B cell (primary cell): ENCODE measurements around the gene PLD5. TPM values are rescaled to one million over a fixed set of nuclear protein-coding genes. Genes with fewer than 3 reads are reported as not detected.

Source experiments
- ATAC-seq: fragments of 200-7000 bp; cut with Tn5 transposase; one replicate; pipeline ENCODE4 v1.10.0; 2021; ENCODE audit warnings: low read depth, mild to moderate bottlenecking, moderate number of reproducible peaks, moderate library complexity
- CTCF ChIA-PET: fragments of 350-600 bp; sonication (Branson Sonifier 250); formaldehyde crosslinking; loops from one replicate; lab custom pipeline; 2021; ENCODE audit warnings: antibody characterized with exemption, inconsistent platforms; lab: Charles Lee
- POLR2A ChIA-PET: fragments of 350-600 bp; sonication (Branson Sonifier 250); formaldehyde crosslinking; loops from one replicate; lab custom pipeline; 2021; ENCODE audit warnings: antibody characterized with exemption; lab: Charles Lee
- DNase-seq: peaks from one replicate; pipeline ENCODE4 v3.0.0; 2013
- H2AFZ ChIP-seq: 2 replicates; pipeline ENCODE4 v1.6.1; 2012; ENCODE audit warnings: mild to moderate bottlenecking, low read depth, low read length; ENCODE audit not compliant: insufficient read depth, poor library complexity, severe bottlenecking
- H3K27ac ChIP-seq, 2 donors: 1 replicate in 1 of 2; 2 replicates in 1 of 2; pipeline ENCODE4 v1.5.1; 2012 to 2013; ENCODE audit warnings: low read length in 2 of 2, mild to moderate bottlenecking in 2 of 2, moderate library complexity in 1 of 2
- H3K27me3 ChIP-seq, 4 experiments: fragments of 200-600 bp in 1 of 4; sonication (generic) in 1 of 4; replicated peaks in 1 of 4; 1 replicate in 2 of 4; 2 replicates in 2 of 4; pipeline versions ENCODE4 v1.6.1 to v1.7.0; 2013 to 2016; ENCODE audit warnings: low read length in 3 of 4, mild to moderate bottlenecking in 2 of 4, mixed read lengths in 1 of 4, moderate library complexity in 1 of 4; ENCODE audit not compliant: insufficient read depth in 4 of 4, control insufficient read depth in 3 of 4; ENCODE audit errors: control extremely low read depth in 1 of 4
- H3K36me3 ChIP-seq, 2 experiments: replicated peaks in 1 of 2; 1 replicate in 1 of 2; 2 replicates in 1 of 2; pipeline versions ENCODE4 v1.6.1 to v1.7.1; 2013; ENCODE audit warnings: low read length in 1 of 2; ENCODE audit not compliant: insufficient read depth in 2 of 2, control insufficient read depth in 1 of 2; ENCODE audit errors: control extremely low read depth in 1 of 2, extremely low read depth in 1 of 2
- H3K4me1 ChIP-seq, 2 donors: fragments of 200-600 bp in 1 of 2; sonication (generic) in 1 of 2; 1 replicate in 1 of 2; 2 replicates in 1 of 2; pipeline versions ENCODE4 v1.5.1 to v1.6.1; 2013 to 2017; ENCODE audit warnings: low read length in 2 of 2; ENCODE audit not compliant: control insufficient read depth in 2 of 2, insufficient read depth in 2 of 2
- H3K4me2 ChIP-seq: replicated peaks from 2 replicates; pipeline ENCODE3; 2012; ENCODE audit warnings: mild to moderate bottlenecking, low read depth, low read length; ENCODE audit not compliant: poor library complexity, severe bottlenecking
- H3K4me3 ChIP-seq, 5 experiments: fragments of 200-600 bp in 1 of 5; sonication (generic) in 1 of 5; 1 replicate in 3 of 5; 2 replicates in 2 of 5; pipeline versions ENCODE4 v1.5.1 to v1.7.0; 2011 to 2016; ENCODE audit warnings: low read length in 4 of 5, mild to moderate bottlenecking in 4 of 5, low read depth in 2 of 5, control low read depth in 1 of 5, moderate library complexity in 1 of 5; ENCODE audit not compliant: insufficient read depth in 1 of 5; ENCODE audit errors: control extremely low read depth in 1 of 5, extremely low read depth in 1 of 5
- H3K79me2 ChIP-seq: fragments of 200-600 bp; sonication (generic); one replicate; pipeline ENCODE4 v1.6.0; 2016; ENCODE audit warnings: low read length; ENCODE audit not compliant: control insufficient read depth, insufficient read depth
- H3K9ac ChIP-seq: fragments of 200-600 bp; sonication (generic); 2 replicates; pipeline ENCODE4 v1.6.1; 2017; ENCODE audit warnings: mild to moderate bottlenecking, low read length, moderate library complexity
- H3K9me3 ChIP-seq, 3 donors: one replicate each; pipeline versions ENCODE4 v1.6.1 to v1.7.1; 2013; ENCODE audit warnings: low read length in 2 of 3; ENCODE audit not compliant: control insufficient read depth in 2 of 3, insufficient read depth in 1 of 3; ENCODE audit errors: control extremely low read depth in 1 of 3
- H4K20me1 ChIP-seq: 2 replicates; pipeline ENCODE4 v1.6.0; 2012; ENCODE audit warnings: mild to moderate bottlenecking, low read length; ENCODE audit not compliant: insufficient read depth, control insufficient read depth, poor library complexity, severe bottlenecking
- H3K27ac Mint-ChIP-seq: one replicate; pipeline ENCODE4 v1.8.0; 2021; ENCODE audit warnings: mixed read lengths
- H3K27me3 Mint-ChIP-seq: one replicate; pipeline ENCODE4 v1.8.0; 2021; ENCODE audit warnings: mixed read lengths
- H3K4me1 Mint-ChIP-seq: one replicate; pipeline ENCODE4 v1.8.0; 2021; ENCODE audit warnings: mixed read lengths
- H3K4me3 Mint-ChIP-seq: one replicate; pipeline ENCODE4 v1.8.0; 2021; ENCODE audit warnings: mixed read lengths
- H3K9me3 Mint-ChIP-seq: one replicate; pipeline ENCODE4 v1.8.0; 2022; ENCODE audit warnings: mixed read lengths; ENCODE audit not compliant: insufficient read depth
- EZH2 ChIP-seq: IDR thresholded peaks from 2 replicates; pipeline ENCODE4 v1.6.1; 2012; ENCODE audit warnings: borderline replicate concordance, low read depth, mild to moderate bottlenecking, moderate library complexity, low read length; ENCODE audit not compliant: insufficient read depth, poor library complexity, severe bottlenecking
- WGBS: methylation state at CpG from one replicate; pipeline ENCODE4 v1.1.5; 2013; ENCODE audit warnings: missing lambda C conversion rate; ENCODE audit not compliant: insufficient coverage; 5-methylcytosine and 5-hydroxymethylcytosine counted together
- intact Hi-C: fragments of 100-400 bp; cut with micrococcal nuclease; formaldehyde crosslinking; loops from one replicate; pipeline ENCODE4 v1.10.0; 2022
- polyA plus RNA-seq: library from polyadenylated mRNA; depleted of rRNA; stranded (reverse); fragments of >200 nt; gene quantifications from 2 replicates; pipeline ENCODE4 v1.2.3, GENCODE V29; 2012
- total RNA-seq, 2 donors: library from RNA; stranded (reverse); fragments of 120-200 nt in 1 of 2; gene quantifications; 1 replicate in 1 of 2; 2 replicates in 1 of 2; pipeline versions ENCODE4 v1.2.3 to v1.2.4, GENCODE V29; 2013 to 2022
- TF ChIP-seq, protein P1 (sequence below): fragments of 200-600 bp; IDR thresholded peaks from one replicate; pipeline ENCODE4 v1.8.0; 2022; ENCODE audit warnings: antibody characterized with exemption, mild to moderate bottlenecking

PLD5 gene
- total and polyA plus RNA-seq, 2 donors (not counting 1 experiment from before 2014, with no cell fraction given), result 0.37 to 1.9 TPM

DNA sequence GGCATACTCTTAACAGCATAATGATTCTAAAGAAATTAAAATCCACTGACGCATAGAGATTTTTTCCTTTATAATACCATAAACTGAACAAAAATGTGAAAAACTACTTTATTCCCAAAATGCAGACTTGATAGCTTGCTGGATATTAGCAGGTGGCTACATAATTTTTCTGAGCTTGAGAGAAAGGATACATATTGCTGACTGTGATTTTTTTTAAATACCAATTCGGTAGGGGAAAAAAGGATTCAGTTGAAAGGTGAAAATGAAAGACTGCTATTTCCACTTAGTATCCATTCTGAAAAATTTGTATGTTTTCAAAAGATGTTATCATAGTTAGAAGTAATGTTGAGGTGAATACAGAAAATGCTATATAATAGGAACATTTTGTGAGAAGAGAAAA is 435.6 kb downstream of the PLD5 start:
- intact Hi-C loops, result no loop called here
- Histone ChIP-seq H3K9me3 (no peaks in the 10 kb centered on the region), H3K4me3 (no peak overlapping the region), H3K36me3 (no peaks in the 10 kb centered on the region), H3K4me1 (no peaks in the 10 kb centered on the region), H3K9ac (no peak overlapping the region), H3K27ac (no peak overlapping the region), H4K20me1 (no peaks in the 10 kb centered on the region), H3K27me3 (no peaks in the 10 kb centered on the region), H2AFZ (no peak overlapping the region), H3K4me2 (no peak overlapping the region), H3K79me2 (no peaks in the 10 kb centered on the region)
- WGBS, result no CpG with 5 or more reads among the region's 2 CpGs
- H3K27ac Mint-ChIP-seq, result no peak overlapping the region
- no peak overlapping the region for H3K4me3 Mint-ChIP-seq
- H3K4me1 Mint-ChIP-seq, result no peaks in the 10 kb centered on the region
- peaks cover 3% of the 10 kb centered on the region for H3K27me3 Mint-ChIP-seq
- no peaks in the 10 kb centered on the region for H3K9me3 Mint-ChIP-seq
- ChIA-PET POLR2A (no interaction called here), CTCF (no interaction called here)
- DNase-seq, result no peak
- ATAC-seq, result no peak
- TF ChIP-seq, protein P1, sequence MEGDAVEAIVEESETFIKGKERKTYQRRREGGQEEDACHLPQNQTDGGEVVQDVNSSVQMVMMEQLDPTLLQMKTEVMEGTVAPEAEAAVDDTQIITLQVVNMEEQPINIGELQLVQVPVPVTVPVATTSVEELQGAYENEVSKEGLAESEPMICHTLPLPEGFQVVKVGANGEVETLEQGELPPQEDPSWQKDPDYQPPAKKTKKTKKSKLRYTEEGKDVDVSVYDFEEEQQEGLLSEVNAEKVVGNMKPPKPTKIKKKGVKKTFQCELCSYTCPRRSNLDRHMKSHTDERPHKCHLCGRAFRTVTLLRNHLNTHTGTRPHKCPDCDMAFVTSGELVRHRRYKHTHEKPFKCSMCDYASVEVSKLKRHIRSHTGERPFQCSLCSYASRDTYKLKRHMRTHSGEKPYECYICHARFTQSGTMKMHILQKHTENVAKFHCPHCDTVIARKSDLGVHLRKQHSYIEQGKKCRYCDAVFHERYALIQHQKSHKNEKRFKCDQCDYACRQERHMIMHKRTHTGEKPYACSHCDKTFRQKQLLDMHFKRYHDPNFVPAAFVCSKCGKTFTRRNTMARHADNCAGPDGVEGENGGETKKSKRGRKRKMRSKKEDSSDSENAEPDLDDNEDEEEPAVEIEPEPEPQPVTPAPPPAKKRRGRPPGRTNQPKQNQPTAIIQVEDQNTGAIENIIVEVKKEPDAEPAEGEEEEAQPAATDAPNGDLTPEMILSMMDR, result no peak
- TF ChIP-seq EZH2, result no peak

DNA sequence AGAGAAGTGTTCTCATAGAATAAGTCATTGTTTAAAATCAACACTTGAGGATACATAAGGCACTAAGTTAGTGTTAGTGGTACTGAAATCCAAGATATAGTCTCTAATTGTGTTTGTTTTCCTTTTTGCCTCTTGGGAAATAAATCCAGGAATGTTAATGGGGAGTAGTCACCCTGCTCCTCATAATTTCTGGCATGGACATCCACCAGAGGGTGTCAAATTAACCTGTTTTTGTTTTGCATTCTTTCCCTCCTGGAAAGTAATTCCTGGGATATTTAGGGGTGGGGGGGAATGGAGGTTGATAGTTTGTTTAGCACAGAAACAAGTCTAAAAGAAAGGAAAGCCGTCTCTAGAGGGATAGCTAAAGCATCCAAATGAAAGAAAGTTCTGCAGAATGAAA is 437.8 kb downstream of the PLD5 start:
- Histone ChIP-seq H3K4me1 (no peaks in the 10 kb centered on the region), H3K36me3 (no peaks in the 10 kb centered on the region), H4K20me1 (no peaks in the 10 kb centered on the region), H2AFZ (no peak overlapping the region), H3K79me2 (no peaks in the 10 kb centered on the region), H3K27me3 (no peaks in the 10 kb centered on the region), H3K9me3 (no peaks in the 10 kb centered on the region), H3K27ac (no peak overlapping the region), H3K4me2 (no peak overlapping the region), H3K9ac (no peak overlapping the region), H3K4me3 (no peak overlapping the region)
- intact Hi-C loops, result no loop called here
- POLR2A ChIA-PET, result no interaction called here
- no peak for ATAC-seq
- no peak for DNase-seq
- Mint-ChIP-seq H3K27me3 (peaks cover 11% of the 10 kb centered on the region), H3K27ac (no peak overlapping the region), H3K9me3 (no peaks in the 10 kb centered on the region), H3K4me1 (no peaks in the 10 kb centered on the region), H3K4me3 (no peak overlapping the region)
- CTCF ChIA-PET, result no interaction called here
- WGBS, result 58% methylated on average over 1 of the region's 1 CpG
- TF ChIP-seq, protein P1, result no peak
- TF ChIP-seq EZH2, result no peak
